ENCODE data around the gene MS4A14. TPM values are rescaled to one million over a fixed set of nuclear protein-coding genes. Genes with fewer than 3 reads are reported as not detected.

Gene MS4A14
- total and polyA plus RNA-seq, 7 donors = 0.03 to 1.3 (median 0.14) TPM

DNA sequence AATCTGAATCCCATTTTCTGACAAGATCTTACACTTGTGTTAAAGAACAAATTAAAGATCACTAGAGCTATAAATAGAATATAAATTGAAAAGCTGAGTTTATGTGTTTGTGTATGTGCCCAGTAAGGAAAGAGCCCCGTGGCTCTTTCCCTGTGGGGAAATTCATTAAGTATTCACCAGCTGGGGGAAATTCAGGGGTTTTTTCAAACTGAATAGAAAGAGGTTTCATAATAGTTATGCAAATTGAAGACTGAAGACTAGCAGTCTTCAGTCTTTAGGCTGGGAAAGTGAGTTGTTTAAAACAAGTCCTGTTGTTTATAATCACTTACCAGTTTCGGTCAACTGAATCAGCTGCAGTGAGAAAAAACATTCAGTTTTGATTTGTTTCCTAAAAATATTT lies 29.2 kb upstream of the MS4A14 start:
- no peak for DNase-seq
- WGBS, 3 donors = 52 to 65% (median 55%) methylated on average over 2 of the region's 2 CpGs

DNA sequence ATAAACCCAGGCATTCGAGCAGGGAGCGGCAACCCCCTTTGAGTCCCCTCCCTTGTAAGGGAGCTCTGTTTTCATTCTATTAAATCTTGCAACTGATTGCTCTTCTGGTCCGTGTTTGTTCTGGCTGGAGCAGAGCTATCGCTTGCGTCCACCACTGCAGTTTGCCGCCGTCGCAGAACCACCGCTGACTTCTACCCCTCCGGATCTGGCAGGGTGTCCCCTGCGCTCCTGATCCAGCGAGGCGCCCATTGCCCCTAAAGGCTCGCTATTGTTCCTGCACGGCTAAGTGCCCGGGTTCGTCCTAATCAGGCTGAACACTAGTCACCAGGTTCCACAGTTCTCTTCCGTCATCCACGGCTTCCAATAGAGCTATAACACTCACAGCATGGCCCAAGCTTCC lies 28.4 kb upstream of the MS4A14 start:
- Histone ChIP-seq H3K27ac (no peak overlapping the region), H3K27me3 (ENCODE audit: insufficient read depth in 3 of 3, low read length in 2 of 3) (peaks cover 0 to 7% (median 0%) of the 10 kb centered on the region in 3 donors), H3K9me3 (no peaks in the 10 kb centered on the region), H3K4me3 (no peak overlapping the region), H3K36me3 (ENCODE audit: insufficient read depth in 1 of 2, low read depth in 1 of 2) (no peaks in the 10 kb centered on the region), H3K4me1 (no peaks in the 10 kb centered on the region)
- TF ChIP-seq, protein P1, sequence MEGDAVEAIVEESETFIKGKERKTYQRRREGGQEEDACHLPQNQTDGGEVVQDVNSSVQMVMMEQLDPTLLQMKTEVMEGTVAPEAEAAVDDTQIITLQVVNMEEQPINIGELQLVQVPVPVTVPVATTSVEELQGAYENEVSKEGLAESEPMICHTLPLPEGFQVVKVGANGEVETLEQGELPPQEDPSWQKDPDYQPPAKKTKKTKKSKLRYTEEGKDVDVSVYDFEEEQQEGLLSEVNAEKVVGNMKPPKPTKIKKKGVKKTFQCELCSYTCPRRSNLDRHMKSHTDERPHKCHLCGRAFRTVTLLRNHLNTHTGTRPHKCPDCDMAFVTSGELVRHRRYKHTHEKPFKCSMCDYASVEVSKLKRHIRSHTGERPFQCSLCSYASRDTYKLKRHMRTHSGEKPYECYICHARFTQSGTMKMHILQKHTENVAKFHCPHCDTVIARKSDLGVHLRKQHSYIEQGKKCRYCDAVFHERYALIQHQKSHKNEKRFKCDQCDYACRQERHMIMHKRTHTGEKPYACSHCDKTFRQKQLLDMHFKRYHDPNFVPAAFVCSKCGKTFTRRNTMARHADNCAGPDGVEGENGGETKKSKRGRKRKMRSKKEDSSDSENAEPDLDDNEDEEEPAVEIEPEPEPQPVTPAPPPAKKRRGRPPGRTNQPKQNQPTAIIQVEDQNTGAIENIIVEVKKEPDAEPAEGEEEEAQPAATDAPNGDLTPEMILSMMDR (IDR thresholded peaks at IDR 0.05) = no peak
- no peak for ATAC-seq
- 91 to 93% (median 91%) methylated on average over 19 of the region's 19 CpGs for WGBS, 3 donors
- DNase-seq = no peak
- intact Hi-C loops (cut with DNase I) = no loop called here

More for the DNA sequence above, 29.2 kb upstream of the MS4A14 start:
- intact Hi-C loops (cut with DNase I) = no loop called here
- Histone ChIP-seq H3K4me1 (no peaks in the 10 kb centered on the region), H3K9me3 (no peaks in the 10 kb centered on the region), H3K27me3 (ENCODE audit: insufficient read depth in 3 of 3, low read length in 2 of 3) (peaks cover 0 to 7% (median 0%) of the 10 kb centered on the region in 3 donors), H3K36me3 (ENCODE audit: insufficient read depth in 1 of 2, low read depth in 1 of 2) (no peaks in the 10 kb centered on the region), H3K4me3 (no peak overlapping the region), H3K27ac (no peak overlapping the region)
- no peak for ATAC-seq
- TF ChIP-seq, protein P1 (IDR thresholded peaks at IDR 0.05) = no peak

DNA sequence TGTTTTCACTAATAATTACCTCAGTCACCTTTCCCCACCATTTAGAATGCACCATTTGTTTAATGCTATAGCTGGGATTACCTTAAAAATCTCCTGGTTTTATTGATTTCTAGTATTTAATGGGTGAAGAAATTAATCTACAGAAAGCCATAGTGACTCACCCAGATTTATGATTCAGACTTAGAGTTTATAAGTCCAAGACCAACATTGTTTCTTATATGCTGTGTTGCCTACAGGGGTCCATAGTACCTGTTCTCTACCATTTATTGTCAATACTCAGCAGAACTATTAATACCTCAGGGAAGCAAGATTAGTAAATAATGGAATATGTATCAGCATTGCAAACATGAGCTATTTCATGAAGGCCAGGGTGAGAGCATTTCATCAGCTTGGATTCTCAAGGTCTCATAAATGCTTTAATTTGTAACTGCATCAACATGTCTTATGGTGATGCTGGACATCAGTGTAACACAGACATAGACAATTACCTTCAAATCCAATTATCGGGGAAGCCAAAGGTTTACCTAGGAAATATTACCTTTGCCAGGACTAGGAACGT lies 25.9 kb upstream of the MS4A14 start:
- intact Hi-C loops (cut with DNase I) = no loop called here
- WGBS, 3 donors = 54 to 64% (median 58%) methylated on average over 2 of the region's 2 CpGs
- DNase-seq = no peak
- H3K9me3 ChIP-seq = no peaks in the 10 kb centered on the region
- ATAC-seq = no peak
- H3K27ac ChIP-seq = no peak overlapping the region
- H3K4me1 ChIP-seq = no peaks in the 10 kb centered on the region
- peaks cover 0 to 7% (median 0%) of the 10 kb centered on the region in 3 donors for H3K27me3 ChIP-seq (ENCODE audit: insufficient read depth in 3 of 3, low read length in 2 of 3)
- no peaks in the 10 kb centered on the region for H3K36me3 ChIP-seq (ENCODE audit: insufficient read depth in 1 of 2, low read depth in 1 of 2)
- TF ChIP-seq, protein P1 (IDR thresholded peaks at IDR 0.05) = no peak
- H3K4me3 ChIP-seq = no peak overlapping the region

DNA sequence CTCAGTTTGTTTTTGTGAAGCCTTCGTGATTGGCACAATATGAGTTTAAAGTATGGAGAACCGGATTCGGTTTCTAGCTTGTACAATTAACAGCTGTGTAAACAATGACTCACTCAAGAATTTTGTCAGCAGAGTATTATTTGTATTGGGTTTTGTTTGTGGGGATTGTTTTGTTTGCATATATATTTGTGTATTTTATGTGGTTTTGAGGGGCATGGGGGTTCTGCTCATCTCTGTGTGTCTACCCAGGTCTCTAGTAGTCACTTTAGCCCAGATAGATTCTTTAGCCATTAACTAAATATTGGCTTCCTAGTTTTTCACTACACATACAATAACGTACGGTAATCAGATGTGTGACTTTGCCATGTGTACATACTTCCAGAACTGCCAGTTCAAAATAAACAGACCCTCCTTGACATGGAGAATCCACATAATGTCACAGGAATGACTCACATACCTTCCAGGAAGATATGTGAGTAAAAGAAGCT lies 25.4 kb upstream of the MS4A14 start:
- Histone ChIP-seq H3K27ac (no peak overlapping the region), H3K4me3 (no peak overlapping the region), H3K4me1 (no peaks in the 10 kb centered on the region), H3K27me3 (ENCODE audit: insufficient read depth in 3 of 3, low read length in 2 of 3) (peaks cover 0 to 7% (median 0%) of the 10 kb centered on the region in 3 donors), H3K36me3 (ENCODE audit: insufficient read depth in 1 of 2, low read depth in 1 of 2) (no peaks in the 10 kb centered on the region), H3K9me3 (no peaks in the 10 kb centered on the region)
- intact Hi-C loops (cut with DNase I) = no loop called here
- TF ChIP-seq, protein P1 (IDR thresholded peaks at IDR 0.05) = no peak
- ATAC-seq = no peak
- DNase-seq = no peak
- WGBS, 3 donors = 56 to 62% (median 59%) methylated on average over 5 of the region's 5 CpGs

DNA sequence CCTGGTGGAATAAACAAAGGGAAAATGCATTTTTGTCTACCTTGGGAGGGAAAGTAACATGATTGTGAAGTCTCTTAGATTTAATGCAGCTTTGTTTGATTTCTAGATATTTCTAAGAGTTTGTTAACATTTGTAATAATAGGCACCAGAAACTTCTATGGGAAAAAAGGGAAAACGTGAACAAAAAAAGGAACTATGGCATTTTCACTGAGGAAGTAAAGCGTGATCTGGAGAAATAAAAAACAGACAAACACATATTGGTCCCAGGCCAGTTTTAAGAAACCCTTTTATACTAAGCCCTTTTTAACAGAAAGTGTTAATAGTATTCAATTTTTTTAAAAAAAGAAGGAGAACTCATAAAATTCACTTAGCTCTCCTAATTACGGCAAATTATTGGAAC lies 24.9 kb upstream of the MS4A14 start:
- Histone ChIP-seq H3K9me3 (no peaks in the 10 kb centered on the region), H3K4me1 (no peaks in the 10 kb centered on the region), H3K4me3 (no peak overlapping the region), H3K27me3 (ENCODE audit: insufficient read depth in 3 of 3, low read length in 2 of 3) (peaks cover 0 to 7% (median 0%) of the 10 kb centered on the region in 3 donors), H3K27ac (no peak overlapping the region), H3K36me3 (ENCODE audit: insufficient read depth in 1 of 2, low read depth in 1 of 2) (no peaks in the 10 kb centered on the region)
- TF ChIP-seq, protein P1 (IDR thresholded peaks at IDR 0.05) = no peak
- 74 to 80% (median 76%) methylated on average over 3 of the region's 3 CpGs for WGBS, 3 donors
- ATAC-seq (no peak), DNase-seq (no peak)
- intact Hi-C loops (cut with DNase I) = no loop called here
